BE2C (cell line): Measurements from ENCODE around the gene INAFM1.

ENCODE experiments used
- DNase-seq: peaks from one replicate; pipeline ENCODE4 v3.0.0-alpha.2; 2020
- H3K27me3 ChIP-seq: fragments of 250-450 bp; sonication (Bioruptor Pico); 2 replicates; pipeline ENCODE4 v1.5.1; 2020; ENCODE audit warnings: mild to moderate bottlenecking
- H3K36me3 ChIP-seq: fragments of 250-450 bp; sonication (Bioruptor Pico); 2 replicates; pipeline ENCODE4 v1.5.1; 2020; ENCODE audit warnings: mild to moderate bottlenecking
- H3K4me1 ChIP-seq: fragments of 250-450 bp; sonication (Bioruptor Pico); 2 replicates; pipeline ENCODE4 v1.5.1; 2020
- H3K4me3 ChIP-seq: 2 replicates; pipeline ENCODE4 v1.5.1; 2011; ENCODE audit warnings: low read depth, low read length
- H3K9me3 ChIP-seq: fragments of 250-450 bp; sonication (Bioruptor Pico); 2 replicates; pipeline ENCODE4 v1.5.1; 2020
- CTCF ChIP-seq: IDR thresholded peaks from 2 replicates; pipeline ENCODE4 v1.5.1; 2012; ENCODE audit warnings: mild to moderate bottlenecking, low read depth, low read length

The INAFM1 gene

GRCh38 chr19:47253467-47253881 lies 21.2 kb upstream of the INAFM1 start:
- no peak overlapping the region for H3K4me3 ChIP-seq
- H3K36me3 ChIP-seq: no peaks in the 10 kb centered on the region
- H3K27me3 ChIP-seq: no peaks in the 10 kb centered on the region
- peaks cover 6% of the 10 kb centered on the region for H3K4me1 ChIP-seq
- DNase-seq: no peak
- H3K9me3 ChIP-seq: no peaks in the 10 kb centered on the region
- TF ChIP-seq CTCF: no peak

- Histone ChIP-seq H3K4me1 (peaks cover 6% of the 10 kb centered on the region), H3K4me3 (no peak overlapping the region)
- no peak for TF ChIP-seq CTCF
Measured at GRCh38 chr19:47253970-47254369, 20.7 kb upstream of the INAFM1 start.

GRCh38 chr19:47255879-47256692 lies 18.6 kb upstream of the INAFM1 start, which contains the start of gene CCDC9:
Gene CCDC9 (plus strand): TSS chr19:47256525. CDS start chr19:47258401, 1,876 bp downstream.
- DNase-seq: peak; percentile 98
- Histone ChIP-seq H3K4me3 (peak within 1 kb of the TSS; percentile 80), H3K9me3 (no peaks in the 10 kb centered on the region), H3K36me3 (peaks cover 5% of the 10 kb centered on the region), H3K4me1 (peaks cover 6% of the 10 kb centered on the region), H3K27me3 (no peaks in the 10 kb centered on the region)
- TF ChIP-seq CTCF: no peak

More at GRCh38 chr19:47253970-47254369, 20.7 kb upstream of the INAFM1 start:
- Histone ChIP-seq H3K9me3 (no peaks in the 10 kb centered on the region), H3K36me3 (no peaks in the 10 kb centered on the region), H3K27me3 (no peaks in the 10 kb centered on the region)
- DNase-seq: no peak

- TF ChIP-seq CTCF: no peak
- DNase-seq: peak; percentile 100
Measured at GRCh38 chr19:47256693-47257410, 17.8 kb upstream of the INAFM1 start.

GRCh38 chr19:47257411-47258169 lies 17.1 kb upstream of the INAFM1 start:
- Histone ChIP-seq H3K27me3 (no peaks in the 10 kb centered on the region), H3K36me3 (peaks cover 9% of the 10 kb centered on the region), H3K9me3 (no peaks in the 10 kb centered on the region), H3K4me3 (peak overlapping the region; percentile 68), H3K4me1 (peaks cover 6% of the 10 kb centered on the region)
- no peak for DNase-seq
- no peak for TF ChIP-seq CTCF

More at GRCh38 chr19:47256693-47257410, 17.8 kb upstream of the INAFM1 start:
- peaks cover 6% of the 10 kb centered on the region for H3K4me1 ChIP-seq
- no peaks in the 10 kb centered on the region for H3K27me3 ChIP-seq
- peak overlapping the region; percentile 80 for H3K4me3 ChIP-seq
- peaks cover 5% of the 10 kb centered on the region for H3K36me3 ChIP-seq
- H3K9me3 ChIP-seq: no peaks in the 10 kb centered on the region
